ENCODE measurements around the gene MFAP5. TPM values are rescaled to one million over a fixed set of nuclear protein-coding genes. Genes with fewer than 3 reads are reported as not detected.

Gene MFAP5
- total RNA-seq, 4 donors from 2014 or later, result 1.2 to 51.7 (median 16.9) TPM

- H3K36me3 ChIP-seq, result no peaks in the 10 kb centered on the region
- H3K27ac ChIP-seq, result no peak overlapping the region
- H3K4me3 ChIP-seq, result no peak overlapping the region
- no peaks in the 10 kb centered on the region for H3K9me3 ChIP-seq
- 80 to 81% methylated on average over 3 of the region's 3 CpGs for WGBS, 2 donors
- TF ChIP-seq POLR2A (IDR thresholded peaks at IDR 0.05) (no peak), CTCF (IDR thresholded peaks at IDR 0.05) (no peak)
- no peak for DNase-seq
- H3K4me1 ChIP-seq, result no peaks in the 10 kb centered on the region
- H3K27me3 ChIP-seq, result peaks cover 0 to 2% (median 0%) of the 10 kb centered on the region in 4 donors
- intact Hi-C loops (cut with DNase I), result no loop called here
Measured at GRCh38 chr12:8661016-8661415, 1.6 kb downstream of the MFAP5 start.

GRCh38 chr12:8658346-8658745 lies 4.3 kb downstream of the MFAP5 start:
- no peak overlapping the region for H3K27ac ChIP-seq
- H3K36me3 ChIP-seq, result no peaks in the 10 kb centered on the region
- 15 to 45% methylated on average over 1 of the region's 1 CpG for WGBS, 2 donors
- no peaks in the 10 kb centered on the region for H3K9me3 ChIP-seq
- DNase-seq, result no peak
- no peaks in the 10 kb centered on the region for H3K4me1 ChIP-seq
- no peak for TF ChIP-seq CTCF (IDR thresholded peaks at IDR 0.05)
- no peak for TF ChIP-seq POLR2A (IDR thresholded peaks at IDR 0.05)
- H3K4me3 ChIP-seq, result no peak overlapping the region
- intact Hi-C loops (cut with DNase I), result no loop called here
- H3K27me3 ChIP-seq, result peaks cover 0 to 2% (median 0%) of the 10 kb centered on the region in 4 donors

- peaks cover 0 to 4% (median 0%) of the 10 kb centered on the region in 4 donors for H3K27me3 ChIP-seq
- no peak overlapping the region for H3K27ac ChIP-seq
- H3K4me3 ChIP-seq, result no peak overlapping the region
- WGBS, 2 donors, result 77 to 79% methylated on average over 6 of the region's 6 CpGs
- no peaks in the 10 kb centered on the region for H3K9me3 ChIP-seq
- no peaks in the 10 kb centered on the region for H3K36me3 ChIP-seq
- no peaks in the 10 kb centered on the region for H3K4me1 ChIP-seq
- TF ChIP-seq POLR2A (IDR thresholded peaks at IDR 0.05) (no peak), CTCF (IDR thresholded peaks at IDR 0.05) (no peak)
- intact Hi-C loops (cut with DNase I), result no loop called here
- DNase-seq, result no peak
Measured at GRCh38 chr12:8655421-8655820, 7.2 kb downstream of the MFAP5 start.

- Histone ChIP-seq H3K9me3 (no peaks in the 10 kb centered on the region), H3K27ac (no peak overlapping the region), H3K36me3 (no peaks in the 10 kb centered on the region), H3K27me3 (peaks cover 0 to 45% (median 0%) of the 10 kb centered on the region in 4 donors), H3K4me1 (no peaks in the 10 kb centered on the region), H3K4me3 (no peak overlapping the region)
- DNase-seq, result no peak
- 83 to 86% methylated on average over 8 of the region's 8 CpGs for WGBS, 2 donors
- intact Hi-C loops (cut with DNase I), result no loop called here
- TF ChIP-seq POLR2A (IDR thresholded peaks at IDR 0.05) (no peak), CTCF (IDR thresholded peaks at IDR 0.05) (no peak)
Measured at GRCh38 chr12:8648576-8649205, 13.9 kb downstream of the MFAP5 start.

- Histone ChIP-seq H3K9me3 (no peaks in the 10 kb centered on the region), H3K27me3 (peaks cover 0 to 45% (median 0%) of the 10 kb centered on the region in 4 donors), H3K27ac (no peak overlapping the region), H3K4me3 (no peak overlapping the region), H3K36me3 (no peaks in the 10 kb centered on the region), H3K4me1 (no peaks in the 10 kb centered on the region)
- TF ChIP-seq POLR2A (IDR thresholded peaks at IDR 0.05) (no peak), CTCF (IDR thresholded peaks at IDR 0.05) (no peak)
- 81 to 91% methylated on average over 5 of the region's 5 CpGs for WGBS, 2 donors
- DNase-seq, result no peak
- intact Hi-C loops (cut with DNase I), result no loop called here
Measured at GRCh38 chr12:8647968-8648367, 14.7 kb downstream of the MFAP5 start.

Measured in esophagus squamous epithelium (tissue), 5 donors.